Hippocampal formation (tissue), 2 donors: ENCODE measurements around the gene KIF7.
"Not testable (repeated sequence)": the region's sequence is repeated elsewhere in the genome, so short reads cannot be mapped to it uniquely, and the experiment has no call there.

ENCODE experiments used
- DNase-seq, 2 donors: peaks; one replicate each; lab custom pipeline; 2025; lab: John Stamatoyannopoulos, UW

Gene KIF7

DNA sequence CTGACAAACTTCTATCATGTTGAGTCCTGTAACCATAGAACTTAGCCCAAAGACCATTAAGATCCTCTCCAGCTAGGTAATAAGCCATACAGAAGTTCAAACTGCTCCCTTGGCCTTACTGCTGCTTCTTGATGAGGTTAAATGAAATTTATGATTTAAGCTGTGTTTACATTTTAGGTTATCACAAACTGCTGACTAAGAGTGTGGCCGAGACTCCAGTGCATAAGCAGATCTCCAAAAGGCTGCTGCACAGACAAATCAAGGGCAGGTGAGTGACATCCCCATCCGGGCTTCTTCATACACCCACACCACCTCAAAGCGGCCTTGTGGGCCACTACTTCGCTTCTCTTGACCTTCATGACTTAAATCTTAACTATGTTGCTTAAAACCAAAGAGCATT, 39.0 kb downstream of the KIF7 start:
- DNase-seq: no peak

GRCh38 chr15:89615135-89615534, 40.1 kb downstream of the KIF7 start:
- DNase-seq: no peak

- no peak for DNase-seq
These were observed 41.1 kb downstream of the KIF7 start for GRCh38 chr15:89614164-89614563.

DNA sequence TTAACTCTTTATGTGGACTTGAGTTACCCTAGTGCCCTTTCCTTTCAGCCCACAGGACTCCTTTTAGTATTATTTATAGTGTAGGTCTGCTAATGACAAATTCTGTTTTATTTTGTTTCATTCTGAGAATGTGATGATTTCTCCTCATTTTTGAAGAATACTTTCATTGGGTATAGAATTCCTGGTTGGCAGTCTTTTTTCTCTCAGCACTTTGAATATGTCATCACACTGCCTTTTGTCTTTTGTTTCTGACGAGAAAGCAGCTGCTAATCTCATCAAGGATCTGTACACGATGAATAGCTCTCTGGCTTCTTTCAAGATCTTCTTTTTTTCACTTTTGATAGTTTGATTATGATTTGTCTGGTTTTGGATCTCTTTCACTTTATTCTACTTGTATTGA, 42.2 kb downstream of the KIF7 start:
- DNase-seq: no peak

GRCh38 chr15:89611317-89611716, 44.0 kb downstream of the KIF7 start:
- no peak for DNase-seq

DNA sequence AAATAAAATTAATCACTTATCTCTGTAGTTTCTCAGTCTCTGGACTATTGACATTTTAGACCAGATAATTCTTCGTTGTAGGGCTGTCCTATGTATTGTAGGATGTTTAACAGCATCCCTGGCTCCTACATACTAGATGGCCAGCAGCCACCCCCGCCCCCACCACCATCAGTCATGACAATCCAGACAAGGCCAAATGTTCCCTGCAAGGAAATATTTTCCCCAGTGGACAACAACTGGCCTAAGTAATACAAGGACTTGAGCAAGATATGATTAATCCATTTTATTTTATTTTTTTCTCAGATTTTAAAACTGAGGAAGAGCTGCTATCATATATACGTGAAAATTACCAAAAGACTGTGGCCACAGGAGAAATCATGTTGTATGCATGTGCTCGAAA, 56.2 kb downstream of the KIF7 start:
- no peak for DNase-seq

DNA sequence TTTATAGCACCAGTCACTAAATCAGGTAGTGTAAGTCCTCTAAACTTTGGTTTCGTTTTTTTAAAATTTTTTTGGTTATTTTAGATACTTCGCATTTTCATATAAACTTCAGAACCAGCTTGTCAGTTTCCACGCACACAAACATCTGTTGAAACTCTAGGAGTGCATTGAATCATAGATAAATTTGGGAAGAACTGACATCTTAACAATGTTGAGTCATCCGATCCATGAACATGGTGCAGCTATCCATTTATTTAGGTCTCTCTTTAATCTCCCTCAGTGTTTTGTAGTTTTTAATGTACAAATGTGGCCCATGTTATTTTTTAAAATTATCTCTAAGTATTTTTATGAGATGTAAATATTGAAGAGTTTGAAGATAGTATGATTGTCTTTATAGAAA, 62.2 kb downstream of the KIF7 start:
- no peak for DNase-seq

- no peak for DNase-seq
These were observed 63.4 kb downstream of the KIF7 start for GRCh38 chr15:89591834-89592233.

- DNase-seq: no peak
These were observed 67.3 kb downstream of the KIF7 start for GRCh38 chr15:89587955-89588354.

DNA sequence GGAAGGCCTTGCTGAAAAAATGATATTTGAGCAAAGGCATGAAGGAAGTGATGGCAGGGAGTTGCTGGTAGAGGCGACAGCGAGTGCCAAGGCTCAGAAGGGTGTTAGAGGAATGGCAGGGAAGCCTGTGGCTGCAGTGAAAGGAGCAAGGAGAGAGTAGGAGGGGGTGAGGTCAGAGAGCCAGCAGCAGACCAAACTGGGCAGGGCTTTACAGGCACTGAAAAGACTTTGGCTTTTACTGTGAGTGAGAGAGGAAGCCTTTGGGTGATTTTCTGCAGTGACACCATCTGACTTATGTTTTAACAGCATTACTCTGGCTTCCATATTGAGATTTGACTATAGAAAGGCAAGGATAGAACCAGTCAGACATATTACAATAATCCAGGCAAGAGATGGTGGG, 68.6 kb downstream of the KIF7 start:
- no peak for DNase-seq

- not testable (repeated sequence) for DNase-seq
These were observed 74.5 kb downstream of the KIF7 start for GRCh38 chr15:89580747-89581146.

DNA sequence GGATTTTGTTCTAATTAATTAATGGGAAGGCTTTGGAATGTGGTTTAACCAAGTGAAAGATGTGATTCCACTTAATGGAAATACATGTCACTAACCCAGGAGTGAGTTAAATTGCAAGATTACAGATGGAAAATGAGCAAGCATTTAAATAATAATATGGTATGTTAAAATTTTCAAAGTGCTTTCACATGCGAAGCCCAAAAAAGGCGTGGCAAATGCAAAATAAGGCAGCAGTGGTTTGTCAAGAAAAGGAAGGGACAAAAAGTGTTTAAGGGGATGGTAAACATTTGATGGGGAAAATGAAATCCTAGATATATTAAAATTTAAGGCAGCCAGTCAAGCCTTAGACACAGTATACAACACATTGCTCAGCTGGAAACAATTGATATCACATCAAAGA, 77.1 kb downstream of the KIF7 start:
- DNase-seq: no peak
